Glomerular visceral epithelial cell (primary cell): ENCODE data around the gene VTI1A.
A peak's percentile ranks its signal among the peaks of the same experiment; 100 is the strongest.

Source experiments
- DNase-seq: peaks from one replicate; pipeline ENCODE4 v3.0.0-alpha.2; 2016; ENCODE audit errors: extremely low spot score

The VTI1A gene

GRCh38 chr10:112639298-112639697 lies 192.3 kb downstream of the VTI1A start:
- no peak for DNase-seq

DNA sequence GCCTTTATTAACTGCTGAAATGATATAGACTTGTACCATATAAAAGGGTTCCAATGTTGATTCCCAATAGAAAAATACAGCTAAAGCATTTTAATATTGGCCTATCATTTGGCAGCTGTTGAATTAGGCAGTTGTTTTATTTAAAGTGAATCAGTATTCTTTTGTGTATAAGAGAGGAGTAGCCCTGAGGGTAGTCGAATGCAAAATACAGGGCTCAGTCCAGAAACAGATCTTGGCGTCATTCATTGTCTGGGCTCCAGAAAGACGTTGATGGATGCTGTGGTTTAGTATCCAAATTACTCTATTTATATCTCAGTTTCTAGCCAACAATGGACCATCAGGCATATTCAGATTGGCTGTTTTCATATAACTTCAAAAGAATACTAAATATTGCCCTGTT lies 193.6 kb downstream of the VTI1A start:
- no peak for DNase-seq

DNA sequence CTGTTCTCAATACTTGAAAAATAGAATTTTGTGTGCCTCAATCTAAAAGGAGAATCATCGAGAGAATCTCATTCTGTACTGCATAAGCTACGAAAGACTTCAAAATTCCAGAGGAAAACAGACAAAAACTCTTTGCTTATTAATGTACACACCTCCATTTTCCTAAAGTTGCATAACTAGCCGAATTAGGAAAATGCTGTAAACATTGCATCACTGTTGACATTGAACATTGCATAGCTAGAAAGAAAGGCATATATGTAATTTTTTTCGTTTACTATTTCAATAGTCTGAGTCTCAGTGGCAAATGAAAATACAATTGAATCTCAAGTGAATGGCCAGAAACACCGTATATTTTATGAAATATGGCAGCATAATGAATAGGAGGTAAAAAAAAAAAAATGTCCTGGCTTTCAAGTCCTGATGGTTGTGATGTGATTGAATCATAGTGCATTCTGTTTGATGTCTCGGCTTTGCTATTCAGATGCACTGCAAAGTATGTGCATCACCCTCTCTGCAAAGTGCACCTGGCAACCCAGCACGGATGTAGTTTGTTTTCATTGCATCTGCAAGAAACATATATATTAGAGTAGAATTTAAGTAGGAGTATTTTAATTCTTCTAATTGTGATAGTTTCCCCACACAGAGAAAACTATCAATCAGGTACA lies 196.7 kb downstream of the VTI1A start:
- DNase-seq, result no peak

GRCh38 chr10:112644265-112644645 lies 197.2 kb downstream of the VTI1A start:
- DNase-seq, result no peak

GRCh38 chr10:112649006-112649821 lies 202.2 kb downstream of the VTI1A start:
- no peak for DNase-seq

DNA sequence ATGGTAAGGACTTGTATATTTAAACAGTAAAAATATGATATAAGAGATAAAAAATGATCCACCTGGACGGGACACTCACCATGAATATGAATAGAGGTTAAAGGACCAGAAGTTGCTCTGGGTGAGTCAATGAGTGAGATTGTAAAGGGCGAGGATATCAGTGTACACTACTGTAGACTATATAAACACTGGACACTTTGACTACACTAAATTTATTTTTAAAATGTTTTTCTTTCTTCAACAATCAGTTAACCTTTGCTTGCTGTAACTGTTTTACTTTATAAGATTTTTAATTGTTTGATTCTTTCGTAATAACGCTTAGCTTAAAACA lies 202.8 kb downstream of the VTI1A start:
- DNase-seq, result no peak

GRCh38 chr10:112650588-112651030 lies 203.6 kb downstream of the VTI1A start:
- no peak for DNase-seq

DNA sequence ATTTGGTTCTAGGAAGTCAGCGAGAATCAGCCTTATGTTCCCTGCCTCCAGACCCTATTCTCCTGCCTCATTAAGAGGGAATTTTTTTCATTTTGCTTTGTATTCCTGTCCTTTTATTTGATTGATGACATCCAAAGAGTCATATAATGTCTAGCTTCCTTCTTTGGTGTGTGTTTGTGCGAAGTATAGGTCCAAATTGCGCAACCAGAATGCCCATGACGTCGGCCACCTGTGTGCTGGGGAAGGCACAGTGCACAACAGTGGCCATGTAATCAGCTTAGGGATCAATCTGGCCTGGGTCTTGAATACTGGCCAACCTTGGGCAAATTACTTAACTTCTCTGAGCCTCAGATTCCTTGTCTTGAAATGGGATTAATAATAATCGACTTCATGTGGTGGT lies 206.2 kb downstream of the VTI1A start:
- no peak for DNase-seq

GRCh38 chr10:112653851-112654250 lies 206.8 kb downstream of the VTI1A start:
- DNase-seq, result no peak

DNA sequence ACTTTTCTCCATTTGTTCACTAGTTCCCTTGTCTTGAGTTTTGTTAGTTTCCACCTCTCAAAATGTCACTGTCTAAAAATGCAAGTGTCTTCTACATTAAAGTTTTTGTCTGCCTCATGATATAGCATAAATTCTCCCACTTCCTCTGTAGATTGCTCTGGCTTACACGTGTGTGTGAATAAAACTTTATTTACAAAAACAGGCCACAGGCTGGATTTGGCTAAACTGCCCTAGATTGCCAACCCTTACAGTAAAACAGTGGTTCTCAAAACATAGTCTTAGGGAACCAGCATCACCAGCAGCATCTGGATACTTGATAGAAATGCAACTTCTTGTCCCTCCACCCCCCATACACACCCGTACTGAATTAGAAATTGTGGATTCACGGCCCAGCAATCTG lies 207.8 kb downstream of the VTI1A start:
- DNase-seq, result no peak

DNA sequence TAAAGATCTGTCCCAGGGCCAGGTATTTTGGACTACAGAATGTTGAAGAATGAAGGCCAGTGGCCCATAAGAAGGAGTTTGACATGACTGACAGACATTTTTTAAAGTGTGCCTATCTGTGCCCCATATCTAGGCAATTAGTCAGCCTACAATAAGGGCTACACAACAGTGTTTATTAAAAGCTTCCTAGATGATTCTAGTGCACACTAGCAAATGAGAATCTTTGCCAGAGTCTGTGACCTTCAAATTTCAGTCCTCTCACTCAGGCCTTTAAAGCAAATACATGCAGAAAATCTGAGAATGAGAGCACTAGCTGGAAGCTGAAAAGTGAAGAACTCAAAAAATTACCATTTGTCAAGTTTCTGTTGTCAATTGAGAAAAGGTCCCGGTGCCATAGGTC lies 208.7 kb downstream of the VTI1A start:
- DNase-seq, result no peak

DNA sequence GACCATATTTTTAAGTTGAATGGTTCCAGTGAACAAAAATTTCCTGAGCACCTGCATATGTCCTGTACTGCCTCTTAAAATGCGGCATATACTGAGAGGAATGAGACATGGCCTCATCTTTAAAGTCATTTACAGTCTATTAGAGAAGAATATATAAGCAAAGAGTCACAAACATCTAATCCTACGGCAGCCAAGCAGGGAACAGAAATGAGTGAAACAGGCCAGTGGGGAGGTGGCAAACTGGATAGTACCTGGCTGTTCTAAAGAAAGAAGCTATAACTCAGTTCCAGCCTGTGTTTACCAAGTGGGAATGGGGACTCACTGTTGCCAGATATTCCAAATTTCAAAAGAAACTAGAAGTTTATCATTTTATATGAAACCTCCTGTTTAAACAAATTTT lies 211.4 kb downstream of the VTI1A start:
- DNase-seq, result no peak

- peak; percentile 31 for DNase-seq
These were observed 212.1 kb downstream of the VTI1A start for GRCh38 chr10:112658900-112659638.

GRCh38 chr10:112663234-112664125 lies 216.5 kb downstream of the VTI1A start:
- DNase-seq, result peak; percentile 82

- no peak for DNase-seq
These were observed 219.1 kb downstream of the VTI1A start for GRCh38 chr10:112666094-112666493.

- DNase-seq, result no peak
These were observed 223.0 kb downstream of the VTI1A start for GRCh38 chr10:112669989-112670388.

GRCh38 chr10:112671743-112672142 lies 224.7 kb downstream of the VTI1A start:
- DNase-seq, result no peak

GRCh38 chr10:112672706-112673105 lies 225.7 kb downstream of the VTI1A start:
- peak; percentile 21 for DNase-seq

- DNase-seq, result no peak
These were observed 228.6 kb downstream of the VTI1A start for GRCh38 chr10:112675560-112676083.

DNA sequence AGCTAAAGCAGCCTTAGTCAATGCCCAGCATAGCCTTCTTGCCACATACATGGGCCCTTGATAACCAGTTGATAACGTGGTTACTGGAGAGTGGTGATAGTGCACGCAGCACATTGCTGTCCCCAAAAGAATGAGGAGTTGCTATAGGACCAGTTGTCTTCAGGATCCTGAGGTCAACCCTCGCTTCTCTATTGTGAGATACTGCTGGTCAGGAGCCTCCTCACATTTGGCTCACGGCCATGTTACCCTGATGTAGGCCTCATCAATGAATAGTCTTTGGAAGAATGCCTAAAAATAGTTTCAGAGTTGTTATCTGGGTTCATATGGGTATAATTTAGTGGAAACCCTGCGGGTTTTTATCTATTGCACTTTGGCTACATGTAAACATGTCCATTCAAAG lies 230.7 kb downstream of the VTI1A start:
- DNase-seq, result no peak

- no peak for DNase-seq
These were observed 231.6 kb downstream of the VTI1A start for GRCh38 chr10:112678581-112678980.

DNA sequence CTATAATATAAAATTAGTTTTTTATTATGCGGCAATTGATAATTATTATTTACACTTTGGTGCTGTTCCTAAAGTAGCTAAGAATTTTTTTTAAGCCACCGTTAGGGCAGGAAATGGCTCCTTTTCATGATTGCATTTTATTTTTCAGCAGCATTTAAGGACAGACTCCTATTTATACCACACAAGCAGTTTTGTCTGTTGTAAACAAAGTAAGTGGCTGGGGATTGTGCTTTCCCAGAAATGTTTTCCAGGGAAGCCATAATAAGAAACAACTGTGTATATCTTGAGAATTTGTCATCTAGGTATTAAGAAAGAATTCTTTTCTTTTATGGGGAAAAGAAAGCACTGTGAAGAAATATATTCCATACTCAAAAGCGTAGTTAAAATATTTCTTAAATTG lies 232.0 kb downstream of the VTI1A start:
- DNase-seq, result no peak
